GM21619 (cell line): ENCODE data around the gene AJM1.

Source experiments
- ATAC-seq: cut with Tn5 transposase; IDR thresholded peaks from one replicate; pipeline ENCODE4 v1.9.1; 2021; ENCODE audit not compliant: unreplicated experiment

Gene AJM1

GRCh38 chr9:136854113-136854841 is 12.0 kb downstream of the AJM1 start:
- no peak for ATAC-seq

- ATAC-seq, result no peak
These were observed 12.7 kb downstream of the AJM1 start for GRCh38 chr9:136854842-136855460.

- no peak for ATAC-seq
These were observed 13.3 kb downstream of the AJM1 start for GRCh38 chr9:136855461-136856078.

- ATAC-seq, result no peak
These were observed 13.8 kb downstream of the AJM1 start for GRCh38 chr9:136856079-136856476.

GRCh38 chr9:136856541-136857141 is 14.4 kb downstream of the AJM1 start:
- ATAC-seq, result no peak

GRCh38 chr9:136857166-136857565 is 14.9 kb downstream of the AJM1 start:
- no peak for ATAC-seq

- ATAC-seq, result no peak
These were observed 15.5 kb downstream of the AJM1 start for GRCh38 chr9:136857581-136858412.

- no peak for ATAC-seq
These were observed 16.2 kb downstream of the AJM1 start for GRCh38 chr9:136858452-136858843.

GRCh38 chr9:136858844-136859757 is 16.8 kb downstream of the AJM1 start:
- no peak for ATAC-seq

- ATAC-seq, result no peak
These were observed 18.3 kb downstream of the AJM1 start for GRCh38 chr9:136860529-136860928.

- ATAC-seq, result no peak
These were observed 18.9 kb downstream of the AJM1 start for GRCh38 chr9:136860933-136861873.

GRCh38 chr9:136861874-136862457 is 19.7 kb downstream of the AJM1 start:
- ATAC-seq, result no peak

GRCh38 chr9:136862849-136863622 is 20.8 kb downstream of the AJM1 start:
- ATAC-seq, result no peak

- no peak for ATAC-seq
These were observed 21.5 kb downstream of the AJM1 start for GRCh38 chr9:136863623-136864273.

GRCh38 chr9:136865041-136865767 is 22.9 kb downstream of the AJM1 start:
- no peak for ATAC-seq

GRCh38 chr9:136865768-136866103 is 23.5 kb downstream of the AJM1 start:
- no peak for ATAC-seq
